ENCODE measurements around the gene MXRA8.

The MXRA8 gene

DNA sequence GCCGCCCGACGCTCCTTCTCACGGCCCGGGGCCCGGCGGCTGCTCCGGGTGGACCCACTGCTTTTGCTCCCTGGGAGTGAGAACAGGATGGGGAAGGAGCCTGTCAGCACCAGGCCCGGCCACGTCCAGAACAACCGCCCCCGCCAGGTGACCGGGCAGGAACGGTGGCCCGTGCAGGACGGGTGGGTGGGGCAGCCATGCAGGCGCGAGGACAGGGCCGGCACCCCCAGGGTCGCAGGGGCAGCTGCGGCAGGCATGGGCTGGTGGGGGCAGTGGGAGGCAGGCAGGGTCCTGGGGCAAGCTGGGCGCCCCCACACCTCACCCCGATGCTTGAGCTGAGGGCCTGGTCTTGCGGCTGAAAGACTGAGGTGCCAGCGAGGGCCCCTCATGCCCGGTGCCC lies 21.9 kb downstream of the MXRA8 start:
- H3K4me3 ChIP-seq (ENCODE audit: insufficient read depth, low read length, poor library complexity, severe bottlenecking): no peak overlapping the region
- no peaks in the 10 kb centered on the region for H3K9me2 ChIP-seq (replicated peaks; ENCODE audit: insufficient read depth, low read length)
- no peak overlapping the region for H2AFZ ChIP-seq (ENCODE audit: low read depth, low read length, severe bottlenecking)
- no peak overlapping the region for H3K4me2 ChIP-seq (ENCODE audit: low read depth, low read length, poor library complexity, severe bottlenecking)
- H3K79me2 ChIP-seq (ENCODE audit: insufficient read depth, low read length): no peaks in the 10 kb centered on the region
- TF ChIP-seq EZH2phosphoT487 (conservative IDR thresholded peaks at IDR 0.05; ENCODE audit: low read length): no peak
- TF ChIP-seq, protein P1, sequence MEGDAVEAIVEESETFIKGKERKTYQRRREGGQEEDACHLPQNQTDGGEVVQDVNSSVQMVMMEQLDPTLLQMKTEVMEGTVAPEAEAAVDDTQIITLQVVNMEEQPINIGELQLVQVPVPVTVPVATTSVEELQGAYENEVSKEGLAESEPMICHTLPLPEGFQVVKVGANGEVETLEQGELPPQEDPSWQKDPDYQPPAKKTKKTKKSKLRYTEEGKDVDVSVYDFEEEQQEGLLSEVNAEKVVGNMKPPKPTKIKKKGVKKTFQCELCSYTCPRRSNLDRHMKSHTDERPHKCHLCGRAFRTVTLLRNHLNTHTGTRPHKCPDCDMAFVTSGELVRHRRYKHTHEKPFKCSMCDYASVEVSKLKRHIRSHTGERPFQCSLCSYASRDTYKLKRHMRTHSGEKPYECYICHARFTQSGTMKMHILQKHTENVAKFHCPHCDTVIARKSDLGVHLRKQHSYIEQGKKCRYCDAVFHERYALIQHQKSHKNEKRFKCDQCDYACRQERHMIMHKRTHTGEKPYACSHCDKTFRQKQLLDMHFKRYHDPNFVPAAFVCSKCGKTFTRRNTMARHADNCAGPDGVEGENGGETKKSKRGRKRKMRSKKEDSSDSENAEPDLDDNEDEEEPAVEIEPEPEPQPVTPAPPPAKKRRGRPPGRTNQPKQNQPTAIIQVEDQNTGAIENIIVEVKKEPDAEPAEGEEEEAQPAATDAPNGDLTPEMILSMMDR (IDR thresholded peaks at IDR 0.05; ENCODE audit: insufficient read depth, low read length, poor library complexity, severe bottlenecking): no peak
- H4K20me1 ChIP-seq (ENCODE audit: low read depth, low read length): no peaks in the 10 kb centered on the region
- no peak overlapping the region for H3K27ac ChIP-seq (ENCODE audit: low read depth, low read length)
- no peaks in the 10 kb centered on the region for H3K36me3 ChIP-seq (ENCODE audit: low read length)
- H3K27me3 ChIP-seq (ENCODE audit: low read length): no peaks in the 10 kb centered on the region
- no peaks in the 10 kb centered on the region for H3F3A ChIP-seq (ENCODE audit: insufficient read depth)
- H3K9me3 ChIP-seq (ENCODE audit: insufficient read depth, low read length): no peaks in the 10 kb centered on the region
- no peak overlapping the region for H3K9ac ChIP-seq (ENCODE audit: low read length)

DNA sequence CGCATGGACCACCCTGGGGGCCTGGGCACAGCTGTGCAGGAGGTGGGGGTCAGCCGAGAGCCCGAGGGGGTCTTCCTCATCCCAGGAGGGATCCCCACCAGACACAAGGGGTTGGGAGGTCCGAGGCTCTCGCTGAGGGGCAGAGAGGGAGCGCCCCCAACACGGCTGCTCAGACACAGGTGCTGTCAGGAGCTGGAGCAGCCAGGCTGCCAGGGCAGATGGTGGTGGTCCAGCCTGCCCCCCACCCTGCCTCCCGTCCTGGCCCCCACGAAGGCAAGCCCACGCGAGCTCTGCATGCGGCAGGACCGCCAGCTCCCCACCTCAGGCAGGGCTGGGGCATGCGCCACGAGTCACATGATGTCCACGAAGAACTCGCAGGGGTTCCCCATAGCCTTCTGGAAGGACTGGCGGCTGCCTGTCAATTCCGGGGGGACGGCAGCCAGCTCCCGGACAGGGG lies 22.5 kb downstream of the MXRA8 start:
- Histone ChIP-seq H3K79me2 (ENCODE audit: insufficient read depth, low read length) (no peaks in the 10 kb centered on the region), H3K4me3 (ENCODE audit: insufficient read depth, low read length, poor library complexity, severe bottlenecking) (no peak overlapping the region), H3K27ac (ENCODE audit: low read depth, low read length) (no peak overlapping the region), H3K4me2 (ENCODE audit: low read depth, low read length, poor library complexity, severe bottlenecking) (no peak overlapping the region), H3K9me2 (replicated peaks; ENCODE audit: insufficient read depth, low read length) (no peaks in the 10 kb centered on the region), H4K20me1 (ENCODE audit: low read depth, low read length) (no peaks in the 10 kb centered on the region), H2AFZ (ENCODE audit: low read depth, low read length, severe bottlenecking) (no peak overlapping the region), H3F3A (ENCODE audit: insufficient read depth) (no peaks in the 10 kb centered on the region), H3K36me3 (ENCODE audit: low read length) (no peaks in the 10 kb centered on the region), H3K9me3 (ENCODE audit: insufficient read depth, low read length) (no peaks in the 10 kb centered on the region), H3K9ac (ENCODE audit: low read length) (no peak overlapping the region), H3K27me3 (ENCODE audit: low read length) (no peaks in the 10 kb centered on the region)
- no peak for TF ChIP-seq EZH2phosphoT487 (conservative IDR thresholded peaks at IDR 0.05; ENCODE audit: low read length)
- TF ChIP-seq, protein P1 (IDR thresholded peaks at IDR 0.05; ENCODE audit: insufficient read depth, low read length, poor library complexity, severe bottlenecking): no peak

GRCh38 chr1:1335283-1335682 lies 23.1 kb downstream of the MXRA8 start:
- H3K9me3 ChIP-seq (ENCODE audit: insufficient read depth, low read length): no peaks in the 10 kb centered on the region
- no peaks in the 10 kb centered on the region for H3K27me3 ChIP-seq (ENCODE audit: low read length)
- H3K4me3 ChIP-seq (ENCODE audit: insufficient read depth, low read length, poor library complexity, severe bottlenecking): no peak overlapping the region
- H3K36me3 ChIP-seq (ENCODE audit: low read length): no peaks in the 10 kb centered on the region
- H3K9ac ChIP-seq (ENCODE audit: low read length): no peak overlapping the region
- no peak overlapping the region for H3K27ac ChIP-seq (ENCODE audit: low read depth, low read length)
- H3K79me2 ChIP-seq (ENCODE audit: insufficient read depth, low read length): no peaks in the 10 kb centered on the region
- H3K4me2 ChIP-seq (ENCODE audit: low read depth, low read length, poor library complexity, severe bottlenecking): no peak overlapping the region
- no peak overlapping the region for H2AFZ ChIP-seq (ENCODE audit: low read depth, low read length, severe bottlenecking)
- no peaks in the 10 kb centered on the region for H3F3A ChIP-seq (ENCODE audit: insufficient read depth)
- TF ChIP-seq EZH2phosphoT487 (conservative IDR thresholded peaks at IDR 0.05; ENCODE audit: low read length): no peak
- TF ChIP-seq, protein P1 (IDR thresholded peaks at IDR 0.05; ENCODE audit: insufficient read depth, low read length, poor library complexity, severe bottlenecking): no peak
- H3K9me2 ChIP-seq (replicated peaks; ENCODE audit: insufficient read depth, low read length): no peaks in the 10 kb centered on the region
- H4K20me1 ChIP-seq (ENCODE audit: low read depth, low read length): no peaks in the 10 kb centered on the region
